BLaER1 treated with 17β-estradiol and CSF1 and Interleukin-3, amounts not matched to agents 10 nM and 100 nM (cell line): ENCODE data around the gene MAN2A1.

Experiments used
- H3K27ac ChIP-seq, 11 experiments: shearing (Covaris generic); formaldehyde crosslinking; 2 replicates each; pipeline ENCODE4 v1.8.1; 2022
- H3K27me3 ChIP-seq, 11 experiments: shearing (Covaris generic); formaldehyde crosslinking; 2 replicates each; pipeline ENCODE4 v1.8.1; 2022
- H3K36me3 ChIP-seq, 11 experiments: shearing (Covaris generic); formaldehyde crosslinking; 2 replicates each; pipeline ENCODE4 v1.8.1; 2022
- H3K4me1 ChIP-seq, 10 experiments: shearing (Covaris generic); formaldehyde crosslinking; 2 replicates each; pipeline ENCODE4 v1.8.1; 2022
- H3K4me2 ChIP-seq, 11 experiments: shearing (Covaris generic); formaldehyde crosslinking; 2 replicates each; pipeline ENCODE4 v1.8.1; 2022
- H3K4me3 ChIP-seq, 10 experiments: shearing (Covaris generic); formaldehyde crosslinking; 2 replicates each; pipeline ENCODE4 v1.8.1; 2022
- H3K9ac ChIP-seq, 11 experiments: shearing (Covaris generic); formaldehyde crosslinking; 2 replicates each; pipeline ENCODE4 v1.8.1; 2022
- H3K9me3 ChIP-seq, 11 experiments: shearing (Covaris generic); formaldehyde crosslinking; replicated peaks in 1 of 11; 2 replicates each; pipeline ENCODE4 v1.8.1; 2022
- H4K20me1 ChIP-seq, 11 experiments: shearing (Covaris generic); formaldehyde crosslinking; 2 replicates each; pipeline ENCODE4 v1.8.1; 2022
- Cebpa-rat ChIP-seq, 11 experiments: shearing (Covaris generic); IDR thresholded peaks; 2 replicates each; pipeline ENCODE4 v1.8.1; 2022

The MAN2A1 gene

DNA sequence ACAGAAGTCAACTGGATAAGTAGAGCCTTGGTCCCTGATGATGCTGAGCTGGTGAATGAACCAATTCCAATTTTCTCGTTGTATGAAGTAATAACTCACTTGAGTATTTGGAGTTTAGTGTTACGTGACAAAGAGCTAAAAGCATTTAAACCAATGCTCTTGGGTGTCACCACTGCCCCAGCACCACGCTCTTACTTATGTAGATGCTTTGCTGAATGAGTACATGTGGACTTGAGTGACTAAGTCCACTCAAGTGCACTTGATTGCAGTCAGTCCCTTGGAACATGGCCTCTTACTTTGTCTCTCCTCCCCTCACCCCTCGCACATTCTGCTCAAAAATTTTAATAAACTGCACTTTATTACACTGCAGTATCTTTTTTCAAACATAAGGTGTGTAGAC is 184.0 kb downstream of the MAN2A1 start:
- Histone ChIP-seq H3K36me3 (peaks cover 0 to 9% (median 4%) of the 10 kb centered on the region in 11 experiments; a peak in 5 of 22 replicates), H3K27ac (no peak overlapping the region), H3K27me3 (no peaks in the 10 kb centered on the region), H3K4me3 (no peak overlapping the region), H3K4me1 (peaks cover 0 to 3% (median 0%) of the 10 kb centered on the region in 10 experiments; a peak in 5 of 20 replicates), H3K9ac (no peak overlapping the region), H3K9me3 (no peaks in the 10 kb centered on the region), H4K20me1 (no peaks in the 10 kb centered on the region), H3K4me2 (no peak overlapping the region)
- TF ChIP-seq Cebpa-rat (IDR thresholded peaks at IDR 0.05) = no peak

DNA sequence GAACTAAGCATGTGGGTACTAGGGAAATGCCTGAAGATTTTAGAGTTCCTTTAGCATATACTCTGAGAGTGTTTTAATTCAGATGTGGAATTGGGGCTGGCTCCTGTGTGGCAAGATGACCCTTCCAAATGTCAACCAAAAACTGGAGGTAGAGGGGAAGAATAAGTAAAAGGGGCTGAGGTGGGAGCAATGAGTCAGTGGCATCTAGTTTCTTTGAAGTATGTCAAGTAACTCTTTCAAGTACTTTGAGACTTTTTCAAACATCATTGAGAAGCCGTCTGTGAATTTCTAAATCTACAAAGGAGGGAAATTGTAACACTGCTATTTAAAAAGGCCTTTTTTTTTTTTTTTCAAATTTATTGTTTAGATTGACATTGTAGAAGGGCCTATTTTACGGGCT is 184.4 kb downstream of the MAN2A1 start:
- Histone ChIP-seq H3K4me2 (no peak overlapping the region), H4K20me1 (no peaks in the 10 kb centered on the region), H3K9ac (no peak overlapping the region), H3K36me3 (peaks cover 0 to 7% (median 0%) of the 10 kb centered on the region in 11 experiments; a peak in 4 of 22 replicates), H3K9me3 (no peaks in the 10 kb centered on the region), H3K27me3 (no peaks in the 10 kb centered on the region), H3K4me1 (no peaks in the 10 kb centered on the region), H3K4me3 (no peak overlapping the region), H3K27ac (no peak overlapping the region)
- no peak for TF ChIP-seq Cebpa-rat (IDR thresholded peaks at IDR 0.05)

DNA sequence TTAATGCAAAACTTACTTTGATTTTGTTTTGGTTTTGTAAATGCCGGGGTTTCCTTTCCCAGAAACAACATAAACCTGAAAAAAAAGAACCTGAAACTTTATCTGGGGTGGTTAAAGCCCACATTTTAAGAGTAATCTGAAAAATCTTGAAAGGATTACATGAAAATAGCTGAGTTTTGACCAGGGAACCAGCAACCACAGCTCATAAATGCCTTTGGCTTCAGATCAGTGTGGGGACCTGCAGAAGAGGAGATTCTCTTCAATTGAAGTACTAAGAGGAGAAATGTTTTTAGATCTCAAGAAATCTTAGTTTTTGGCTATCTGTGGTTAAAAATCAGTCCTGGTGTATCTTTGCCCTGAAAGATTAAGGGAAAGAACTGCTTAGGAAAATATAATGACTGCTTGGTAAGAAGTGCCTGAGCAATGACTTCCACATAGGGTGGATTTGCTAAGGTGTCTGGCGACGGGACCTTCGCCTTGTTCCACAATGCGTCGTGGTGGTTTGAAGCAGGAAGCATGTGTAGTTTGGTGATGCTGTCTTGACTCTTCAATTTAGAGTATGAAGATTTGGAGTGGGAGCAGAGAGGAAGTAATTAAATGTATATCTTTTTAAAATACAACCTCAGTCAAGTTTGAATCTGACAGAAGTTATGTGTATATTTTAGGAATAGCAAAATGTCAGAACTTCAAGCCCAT is 186.5 kb downstream of the MAN2A1 start:
- peaks cover 0 to 5% (median 0%) of the 10 kb centered on the region in 10 experiments; a peak in 1 of 20 replicates for H3K4me1 ChIP-seq
- H4K20me1 ChIP-seq = no peaks in the 10 kb centered on the region
- H3K27me3 ChIP-seq = no peaks in the 10 kb centered on the region
- H3K27ac ChIP-seq = no peak overlapping the region
- H3K9me3 ChIP-seq = no peaks in the 10 kb centered on the region
- no peaks in the 10 kb centered on the region for H3K36me3 ChIP-seq
- TF ChIP-seq Cebpa-rat (IDR thresholded peaks at IDR 0.05) = no peak
- H3K4me2 ChIP-seq = no peak overlapping the region
- H3K4me3 ChIP-seq = no peak overlapping the region
- H3K9ac ChIP-seq = no peak overlapping the region

DNA sequence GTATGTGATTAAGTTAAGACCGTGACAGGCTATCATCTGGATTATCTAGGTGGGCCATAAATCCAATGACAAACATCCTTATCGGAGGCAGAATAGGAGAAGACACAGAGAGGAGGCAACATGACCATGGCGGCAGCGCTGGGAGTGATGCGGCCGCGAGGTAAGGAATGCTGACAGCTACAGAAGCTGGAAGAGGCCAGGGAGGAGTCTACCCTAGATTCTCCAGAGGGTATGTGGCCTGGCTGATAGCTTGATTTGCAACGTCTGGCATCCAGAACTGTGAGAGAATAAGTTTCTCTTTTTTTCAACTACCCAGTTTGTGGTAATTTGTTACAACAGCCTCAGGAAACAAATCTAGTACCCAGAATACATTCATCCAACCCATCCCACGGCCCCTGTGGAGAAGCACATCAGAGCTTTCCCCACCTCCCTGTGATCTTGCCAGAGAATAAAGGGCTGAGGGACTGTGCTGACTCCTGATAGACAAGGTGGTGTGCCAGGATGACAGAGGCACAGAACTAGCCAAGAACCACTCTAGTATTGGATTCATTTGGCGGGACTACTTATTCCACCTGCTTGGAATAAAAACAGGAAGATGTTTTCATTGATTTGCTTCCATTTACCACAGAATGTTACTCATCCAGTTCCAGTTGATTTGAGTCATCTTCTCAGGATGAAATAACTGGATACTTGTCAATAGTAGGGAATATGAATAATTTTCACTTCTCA is 187.4 kb downstream of the MAN2A1 start:
- no peaks in the 10 kb centered on the region for H3K27me3 ChIP-seq
- no peak overlapping the region for H3K4me3 ChIP-seq
- TF ChIP-seq Cebpa-rat (IDR thresholded peaks at IDR 0.05) = no peak
- no peak overlapping the region for H3K4me2 ChIP-seq
- H3K9me3 ChIP-seq = no peaks in the 10 kb centered on the region
- H3K4me1 ChIP-seq = peaks cover 0 to 7% (median 0%) of the 10 kb centered on the region in 10 experiments; a peak in 1 of 20 replicates
- no peaks in the 10 kb centered on the region for H3K36me3 ChIP-seq
- no peak overlapping the region for H3K9ac ChIP-seq
- H3K27ac ChIP-seq = no peak overlapping the region
- no peaks in the 10 kb centered on the region for H4K20me1 ChIP-seq

DNA sequence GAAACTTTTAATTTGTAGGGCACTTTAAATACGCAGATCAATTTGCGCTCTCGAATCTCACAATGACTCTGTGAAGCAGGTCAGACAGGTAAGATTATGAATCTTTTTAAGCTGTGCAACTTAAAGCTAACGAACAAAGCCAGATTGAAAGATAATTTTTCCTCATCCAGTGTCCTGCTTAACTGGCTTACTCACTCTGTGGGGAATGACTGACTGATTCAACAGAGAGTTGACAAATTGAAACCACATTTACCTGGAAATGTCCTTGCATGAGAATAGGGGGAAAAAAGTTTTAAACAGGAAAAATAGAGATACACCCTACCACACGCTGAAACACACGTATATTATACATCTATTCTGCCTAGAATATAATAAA is 187.9 kb downstream of the MAN2A1 start:
- Histone ChIP-seq H3K4me2 (no peak overlapping the region), H4K20me1 (no peaks in the 10 kb centered on the region), H3K27ac (no peak overlapping the region), H3K4me3 (no peak overlapping the region), H3K27me3 (no peaks in the 10 kb centered on the region), H3K36me3 (no peaks in the 10 kb centered on the region), H3K9ac (no peak overlapping the region), H3K4me1 (peaks cover 0 to 7% (median 0%) of the 10 kb centered on the region in 10 experiments; a peak in 1 of 20 replicates), H3K9me3 (no peaks in the 10 kb centered on the region)
- no peak for TF ChIP-seq Cebpa-rat (IDR thresholded peaks at IDR 0.05)

DNA sequence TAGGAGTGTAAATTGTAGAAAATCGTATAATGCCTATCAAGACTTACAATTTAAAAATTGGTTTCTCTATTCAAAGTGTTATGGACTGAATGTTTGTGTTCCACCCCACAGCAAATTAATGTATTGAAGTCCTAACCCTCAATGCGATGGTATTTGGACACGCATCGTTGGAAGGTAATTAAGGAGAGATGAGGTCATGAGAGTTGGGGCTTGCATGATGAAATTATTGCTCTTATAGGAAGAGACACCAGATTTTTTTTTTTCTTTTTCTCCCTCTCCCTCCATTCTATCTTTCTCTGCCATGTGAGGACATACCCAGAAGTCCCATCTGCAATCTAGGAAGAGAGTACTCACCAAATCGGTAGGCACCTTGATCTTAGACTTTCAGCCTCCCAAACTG is 189.2 kb downstream of the MAN2A1 start:
- no peaks in the 10 kb centered on the region for H3K9me3 ChIP-seq
- H3K4me3 ChIP-seq = no peak overlapping the region
- TF ChIP-seq Cebpa-rat (IDR thresholded peaks at IDR 0.05) = no peak
- no peak overlapping the region for H3K4me2 ChIP-seq
- H3K4me1 ChIP-seq = peaks cover 0 to 7% (median 0%) of the 10 kb centered on the region in 10 experiments; a peak in 1 of 20 replicates
- H3K36me3 ChIP-seq = no peaks in the 10 kb centered on the region
- H3K27ac ChIP-seq = no peak overlapping the region
- no peak overlapping the region for H3K9ac ChIP-seq
- H4K20me1 ChIP-seq = no peaks in the 10 kb centered on the region
- no peaks in the 10 kb centered on the region for H3K27me3 ChIP-seq

DNA sequence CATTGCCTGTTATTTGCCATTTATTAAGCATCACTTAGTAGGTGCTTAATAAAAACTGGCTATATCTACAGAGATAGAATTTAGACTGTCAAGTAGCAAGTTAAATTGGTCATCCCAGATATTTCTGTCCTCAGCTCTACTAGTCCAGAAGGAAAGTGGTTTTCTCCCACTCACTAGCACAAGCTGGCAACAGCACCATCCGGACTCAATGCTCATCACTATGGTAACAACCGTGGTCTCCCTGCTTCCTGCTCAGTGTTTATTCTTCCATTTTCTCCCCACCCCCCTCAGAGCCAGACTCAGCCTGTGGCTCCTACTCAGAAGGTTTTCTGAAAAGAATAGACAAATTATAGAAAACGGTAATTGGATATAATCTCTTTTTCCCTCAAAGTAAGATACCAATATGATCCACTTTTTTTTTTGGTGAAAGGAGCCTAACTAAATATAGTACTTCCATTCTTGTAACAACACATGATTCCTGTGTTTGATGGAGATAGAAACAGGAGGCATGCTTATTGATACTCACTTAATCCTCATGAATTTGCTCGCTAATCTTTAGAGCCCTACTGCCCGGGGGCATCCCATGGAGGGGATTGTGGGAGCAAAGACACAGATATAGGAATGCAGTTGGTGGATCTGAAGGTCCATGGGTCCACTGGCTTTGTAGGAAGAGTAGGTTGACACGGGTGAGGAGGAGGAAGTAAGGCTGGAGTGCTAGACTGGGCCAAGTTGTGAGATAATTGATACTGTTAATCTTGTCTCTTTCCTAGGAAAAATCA is 191.4 kb downstream of the MAN2A1 start:
- Histone ChIP-seq H3K36me3 (no peaks in the 10 kb centered on the region), H3K4me1 (peaks cover 0 to 7% (median 0%) of the 10 kb centered on the region in 10 experiments; a peak in 1 of 20 replicates), H3K27me3 (no peaks in the 10 kb centered on the region), H3K9ac (no peak overlapping the region), H3K4me3 (no peak overlapping the region), H3K9me3 (peaks cover 0 to 18% (median 11%) of the 10 kb centered on the region in 11 experiments; a peak in 14 of 22 replicates), H3K27ac (no peak overlapping the region), H3K4me2 (0 out of 22 replicates have a peak overlapping the region, but pooled peaks of 1 of the 11 experiments have one; percentile 2), H4K20me1 (no peaks in the 10 kb centered on the region)
- TF ChIP-seq Cebpa-rat (IDR thresholded peaks at IDR 0.05) = no peak

DNA sequence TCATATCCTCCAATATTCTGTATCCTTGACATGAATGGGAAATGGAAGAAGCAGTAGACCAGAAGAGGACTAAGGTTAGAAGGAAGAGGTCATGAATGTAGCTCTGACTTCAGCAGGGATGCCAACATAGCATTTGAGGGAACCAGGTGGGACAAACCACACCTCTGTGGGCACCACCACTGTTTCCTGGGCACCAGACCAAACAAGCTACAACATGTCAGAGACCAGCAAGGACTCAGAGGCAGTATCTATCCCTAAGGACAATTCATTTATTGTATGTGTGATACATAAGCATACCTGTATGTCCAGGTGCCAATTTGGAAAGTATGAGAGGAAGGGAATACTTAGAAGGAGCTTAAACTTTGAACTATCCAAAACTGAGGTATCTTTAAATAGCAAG is 192.8 kb downstream of the MAN2A1 start:
- no peaks in the 10 kb centered on the region for H3K36me3 ChIP-seq
- no peak overlapping the region for H3K9ac ChIP-seq
- peaks cover 0 to 7% (median 0%) of the 10 kb centered on the region in 10 experiments; a peak in 1 of 20 replicates for H3K4me1 ChIP-seq
- no peak overlapping the region for H3K27ac ChIP-seq
- no peak overlapping the region for H3K4me2 ChIP-seq
- H3K4me3 ChIP-seq = no peak overlapping the region
- H3K9me3 ChIP-seq = peaks cover 0 to 18% (median 11%) of the 10 kb centered on the region in 11 experiments; a peak in 14 of 22 replicates
- H3K27me3 ChIP-seq = no peaks in the 10 kb centered on the region
- TF ChIP-seq Cebpa-rat (IDR thresholded peaks at IDR 0.05) = no peak
- no peaks in the 10 kb centered on the region for H4K20me1 ChIP-seq

DNA sequence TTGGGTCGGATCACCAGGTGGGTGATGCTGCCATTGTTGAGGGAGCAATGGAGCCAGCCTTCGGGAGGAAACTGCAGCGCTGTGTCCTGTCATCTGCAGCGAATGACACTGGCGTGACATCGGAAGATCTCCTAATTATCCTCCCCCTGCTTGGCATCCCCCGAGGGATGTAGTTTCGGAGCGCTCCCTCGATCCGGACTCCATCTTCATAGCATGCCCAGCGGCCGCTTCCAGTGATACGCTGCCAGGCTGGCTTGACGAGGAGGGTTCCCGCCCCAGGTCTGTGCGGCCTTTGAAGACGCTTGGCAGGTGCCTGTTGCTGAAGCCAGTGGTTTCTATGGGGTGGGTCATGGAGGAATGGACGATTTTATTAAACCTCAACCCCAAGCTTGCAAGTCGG is 194.9 kb downstream of the MAN2A1 start:
- Histone ChIP-seq H4K20me1 (no peaks in the 10 kb centered on the region), H3K9me3 (peaks cover 0 to 18% (median 11%) of the 10 kb centered on the region in 11 experiments; a peak in 14 of 22 replicates), H3K36me3 (no peaks in the 10 kb centered on the region), H3K4me1 (peaks cover 0 to 7% (median 0%) of the 10 kb centered on the region in 10 experiments; a peak in 1 of 20 replicates), H3K4me3 (no peak overlapping the region), H3K27me3 (no peaks in the 10 kb centered on the region), H3K9ac (no peak overlapping the region), H3K4me2 (no peak overlapping the region), H3K27ac (no peak overlapping the region)
- no peak for TF ChIP-seq Cebpa-rat (IDR thresholded peaks at IDR 0.05)
